RPMI8226 (cell line): ENCODE results near the gene BCAS3.

ENCODE experiments used
- DNase-seq: peaks from one replicate; pipeline ENCODE4 v3.0.0-alpha.2; 2015

Gene BCAS3

DNA sequence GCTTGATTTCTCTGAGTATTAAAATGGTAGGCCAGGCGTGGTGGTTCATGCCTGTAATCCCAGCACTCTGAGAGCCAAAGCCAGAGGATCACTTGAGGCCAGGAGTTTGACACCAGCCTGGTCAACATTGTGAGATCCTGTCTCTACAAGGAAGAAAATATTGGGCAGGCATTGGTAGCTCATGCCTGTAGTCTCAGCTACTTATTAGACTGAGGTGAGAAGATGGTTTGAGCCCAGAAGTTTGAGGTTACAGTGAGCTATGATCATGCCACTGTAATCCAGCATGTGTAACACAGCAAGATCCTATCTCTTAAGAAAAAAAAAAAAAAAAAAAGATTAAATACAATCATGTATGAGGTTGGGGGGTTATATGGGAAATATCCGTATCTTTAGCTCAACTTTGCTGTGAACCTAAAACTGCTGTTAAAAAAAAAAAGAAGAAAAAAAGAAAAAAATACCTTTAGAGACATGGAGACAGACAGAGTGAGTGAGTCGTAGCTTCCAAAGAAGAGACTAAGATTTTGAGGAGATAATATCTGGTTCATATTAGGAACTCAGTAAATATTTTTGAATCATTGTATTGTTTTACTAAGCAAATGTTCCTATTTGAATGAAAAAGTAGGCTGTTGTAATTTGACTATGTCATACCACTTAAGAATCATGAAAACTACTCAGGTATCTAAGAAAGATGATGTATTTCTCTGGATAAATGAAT lies 396.3 kb downstream of the BCAS3 start:
- no peak for DNase-seq

DNA sequence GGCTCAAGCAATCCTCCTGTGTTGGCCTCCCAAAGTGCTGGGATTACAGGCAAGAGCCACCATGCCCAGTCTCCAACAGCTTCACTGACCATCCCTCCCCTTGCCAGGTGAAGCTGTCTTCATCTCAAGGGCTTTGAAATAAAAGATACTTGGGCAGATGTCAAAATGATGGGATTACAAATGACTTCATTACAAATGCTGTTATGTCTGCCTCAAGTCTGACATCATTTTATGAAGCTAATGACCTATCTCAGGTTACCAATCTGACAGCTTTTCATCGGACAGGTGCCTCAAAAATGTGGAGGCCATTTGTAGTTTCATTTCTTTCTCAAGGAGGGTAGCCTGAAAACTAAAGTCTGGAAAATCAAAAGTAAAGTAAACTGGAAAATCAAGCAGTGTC lies 398.3 kb downstream of the BCAS3 start:
- no peak for DNase-seq

DNA sequence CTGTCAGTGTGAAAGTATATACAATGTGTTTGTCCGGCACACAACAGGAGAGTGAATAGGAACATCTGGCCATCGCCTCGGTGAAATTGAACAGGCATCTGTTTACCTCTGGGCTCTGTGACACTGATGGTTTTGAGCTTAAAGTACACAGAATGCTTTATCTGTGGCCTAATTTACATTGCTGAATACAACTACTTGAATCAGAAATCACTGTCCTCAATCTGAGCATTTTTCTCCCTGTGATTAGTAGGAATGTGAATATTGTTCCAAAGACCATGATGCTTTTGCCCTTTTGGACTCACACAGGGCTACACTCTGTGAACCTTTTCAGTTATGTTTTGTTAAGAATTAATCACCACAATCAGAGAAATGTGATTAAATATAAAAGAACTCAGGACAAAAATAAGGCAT lies 399.0 kb downstream of the BCAS3 start:
- DNase-seq, result no peak

DNA sequence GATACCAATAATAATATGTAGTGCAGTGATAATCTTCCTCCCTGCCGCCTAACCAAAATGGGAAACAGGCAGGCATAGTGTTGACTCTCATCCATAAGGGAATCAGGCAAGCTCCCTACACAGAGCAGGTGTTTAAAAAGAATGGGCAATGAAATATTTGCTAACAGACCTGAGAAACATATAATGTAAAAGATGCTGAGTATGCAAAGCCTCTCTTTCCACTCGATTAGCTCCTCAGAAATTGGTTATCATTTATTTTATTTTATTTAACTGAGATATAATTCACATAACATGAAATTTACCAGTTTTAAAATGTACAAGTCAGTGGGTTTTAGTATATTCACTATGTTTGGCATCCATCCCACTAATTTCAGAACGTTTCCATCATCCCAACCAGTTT lies 404.3 kb downstream of the BCAS3 start:
- DNase-seq, result no peak

DNA sequence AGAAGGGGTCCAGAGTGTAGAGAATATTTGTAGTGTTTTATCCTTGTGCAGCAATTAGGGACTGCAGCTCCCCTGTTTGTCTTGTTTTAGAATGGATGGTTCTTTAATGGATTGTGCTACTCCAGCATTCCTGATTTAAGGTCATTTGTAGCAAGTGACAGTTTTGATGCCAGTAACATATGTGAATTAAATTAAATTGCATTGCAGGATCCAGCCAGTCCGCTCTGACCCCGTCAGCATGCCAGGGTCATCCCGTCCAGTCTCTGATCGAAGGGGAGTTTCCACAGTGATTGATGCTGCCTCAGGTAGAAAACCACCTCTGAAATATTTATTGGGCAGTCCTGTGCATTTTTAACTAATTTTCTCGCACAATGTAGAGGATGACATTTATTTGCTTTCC lies 406.6 kb downstream of the BCAS3 start:
- DNase-seq, result no peak

DNA sequence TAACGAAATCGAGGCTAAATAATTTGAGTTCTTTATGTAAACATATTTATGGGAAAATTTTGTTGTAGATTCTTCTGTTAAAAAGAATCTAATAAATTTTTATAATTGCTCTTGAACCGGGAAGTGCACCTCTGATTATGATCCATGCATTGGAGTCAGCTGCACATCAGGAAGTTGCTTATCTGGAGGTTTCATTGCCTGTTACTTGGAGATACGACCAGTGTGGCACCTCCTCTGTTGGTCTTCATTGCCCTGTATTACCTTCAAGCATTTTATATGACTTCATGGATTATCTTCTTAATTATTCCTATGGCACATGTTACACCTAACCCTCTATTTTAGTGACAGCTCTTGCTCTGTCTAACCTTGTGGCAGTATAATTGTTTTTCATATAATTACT lies 409.4 kb downstream of the BCAS3 start:
- DNase-seq, result no peak

DNA sequence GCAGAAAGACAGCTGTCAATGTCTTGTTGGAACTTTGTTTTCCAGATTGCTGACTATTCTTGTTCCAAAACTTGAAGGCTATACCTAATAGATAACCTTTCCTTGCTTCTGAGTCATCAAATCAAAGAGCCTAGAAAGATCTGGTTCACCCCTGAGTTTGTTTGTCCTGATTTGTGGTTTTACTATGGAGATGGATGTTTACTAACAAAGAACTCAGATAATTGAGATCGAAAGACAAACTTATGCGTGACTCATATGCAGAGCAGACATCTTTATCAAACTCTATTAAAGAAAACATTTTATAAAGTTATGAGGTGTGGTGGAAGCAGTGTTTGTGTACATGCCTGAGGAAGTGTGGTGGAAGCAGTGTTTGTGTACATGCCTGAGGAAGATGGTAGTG lies 410.9 kb downstream of the BCAS3 start:
- no peak for DNase-seq

DNA sequence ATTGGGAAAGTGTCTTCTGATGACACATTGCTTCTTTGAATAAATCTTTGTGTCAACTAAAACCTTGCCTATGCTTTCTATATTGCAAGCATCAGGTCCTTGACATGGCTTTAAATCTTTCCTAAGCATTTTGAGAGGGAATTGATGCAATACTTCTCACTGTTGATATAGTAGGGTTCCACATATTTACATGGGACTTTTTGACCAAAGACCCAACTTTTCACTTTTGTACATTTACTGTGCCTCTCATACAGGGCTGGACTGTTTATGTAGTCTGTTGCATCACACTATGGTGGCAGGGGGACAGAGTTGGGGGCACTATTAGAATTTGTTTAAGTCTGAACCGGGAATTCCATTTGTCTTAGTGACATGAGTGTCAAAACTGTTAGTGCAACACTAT lies 413.4 kb downstream of the BCAS3 start:
- DNase-seq, result no peak

DNA sequence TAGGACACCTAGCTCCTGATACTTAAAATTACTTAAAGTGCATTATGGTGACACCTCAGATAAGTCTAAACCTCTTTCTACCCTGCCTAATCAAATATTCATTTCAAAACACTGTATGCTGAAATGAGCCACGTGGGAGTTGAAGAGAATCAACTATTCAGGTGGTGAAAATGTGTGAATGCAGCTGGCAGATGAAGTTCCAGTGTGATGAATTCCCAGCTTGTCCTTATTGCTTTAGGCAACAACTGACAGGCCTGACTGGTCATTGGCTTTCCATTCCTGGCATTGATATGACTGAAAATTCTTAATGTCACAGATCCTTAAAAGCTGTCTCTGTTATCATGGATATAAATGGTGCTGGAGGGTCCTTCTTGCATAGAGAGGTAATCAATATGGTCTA lies 420.1 kb downstream of the BCAS3 start:
- no peak for DNase-seq

DNA sequence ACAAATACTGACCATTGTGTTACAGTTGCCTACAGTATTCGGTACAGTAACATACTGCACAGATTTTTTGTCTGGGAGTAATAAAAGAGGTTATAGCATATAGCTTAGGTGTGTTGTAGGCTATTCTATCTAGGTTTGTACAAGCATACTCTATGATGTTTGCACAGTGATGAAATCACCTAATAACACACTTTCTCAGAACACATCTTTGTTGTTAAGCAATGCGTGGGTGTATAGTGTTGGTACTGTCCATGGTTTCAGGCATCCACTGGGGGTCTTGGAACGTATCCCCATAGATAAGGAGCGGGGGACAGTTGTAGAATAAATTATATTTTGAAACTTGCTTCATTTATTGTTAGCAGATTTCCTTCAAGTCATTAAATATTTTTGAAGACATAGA lies 428.7 kb downstream of the BCAS3 start:
- no peak for DNase-seq

DNA sequence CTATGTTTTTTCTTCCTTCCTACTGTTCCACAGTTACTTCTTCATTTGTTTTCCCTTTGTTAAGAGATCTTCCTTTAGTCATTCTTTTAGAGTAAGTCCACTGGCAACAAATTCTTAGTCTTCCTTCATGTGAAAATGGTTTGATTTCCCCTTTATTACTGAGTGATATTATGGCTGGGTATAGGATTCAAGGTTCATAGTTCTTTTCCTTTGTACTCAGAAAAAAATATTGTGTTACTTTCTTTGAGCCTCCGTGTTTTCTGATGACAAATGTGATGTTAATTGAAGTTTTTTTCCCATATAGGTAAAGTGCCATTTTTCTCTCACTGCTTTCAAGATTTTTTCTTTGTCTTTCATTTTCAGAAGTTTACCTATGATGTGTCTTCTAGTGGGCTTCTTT lies 438.9 kb downstream of the BCAS3 start:
- no peak for DNase-seq

DNA sequence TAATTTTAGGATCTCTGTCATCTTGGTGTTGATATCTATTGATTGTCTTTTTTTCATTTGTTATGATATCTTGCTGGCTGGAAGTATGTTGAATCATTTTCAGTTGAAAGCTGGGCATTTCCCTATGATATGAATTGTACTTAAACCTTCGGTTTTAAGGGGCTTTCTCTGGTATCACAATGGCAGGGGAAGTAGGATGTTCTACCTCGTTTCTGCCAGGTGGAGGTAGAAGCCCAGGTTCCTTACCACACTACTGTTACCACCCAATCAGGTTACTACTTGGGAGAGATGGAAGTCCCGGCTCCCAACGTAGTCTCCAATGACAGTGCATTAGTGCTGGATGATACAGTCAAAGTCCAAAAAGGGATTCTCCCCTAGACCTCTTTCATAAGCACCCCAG lies 440.3 kb downstream of the BCAS3 start:
- no peak for DNase-seq

DNA sequence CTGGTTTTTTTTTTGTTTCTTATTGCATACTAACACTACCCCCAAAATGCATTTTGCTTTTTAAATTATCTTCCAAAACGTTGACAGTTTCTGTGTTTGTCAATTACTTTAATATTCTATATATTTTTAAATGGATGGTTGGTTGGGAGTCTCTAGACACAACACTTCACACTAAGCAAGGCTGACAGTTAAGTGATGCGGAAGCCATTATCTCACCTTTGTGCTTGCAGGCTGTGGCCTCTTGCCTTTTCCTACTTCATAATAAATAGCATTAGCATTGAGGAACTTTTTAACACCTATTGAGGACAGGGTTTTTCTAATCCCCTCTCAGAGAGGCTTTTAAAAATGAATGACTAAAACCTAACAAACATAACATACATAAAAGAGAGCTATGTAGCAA lies 441.2 kb downstream of the BCAS3 start:
- DNase-seq, result no peak

DNA sequence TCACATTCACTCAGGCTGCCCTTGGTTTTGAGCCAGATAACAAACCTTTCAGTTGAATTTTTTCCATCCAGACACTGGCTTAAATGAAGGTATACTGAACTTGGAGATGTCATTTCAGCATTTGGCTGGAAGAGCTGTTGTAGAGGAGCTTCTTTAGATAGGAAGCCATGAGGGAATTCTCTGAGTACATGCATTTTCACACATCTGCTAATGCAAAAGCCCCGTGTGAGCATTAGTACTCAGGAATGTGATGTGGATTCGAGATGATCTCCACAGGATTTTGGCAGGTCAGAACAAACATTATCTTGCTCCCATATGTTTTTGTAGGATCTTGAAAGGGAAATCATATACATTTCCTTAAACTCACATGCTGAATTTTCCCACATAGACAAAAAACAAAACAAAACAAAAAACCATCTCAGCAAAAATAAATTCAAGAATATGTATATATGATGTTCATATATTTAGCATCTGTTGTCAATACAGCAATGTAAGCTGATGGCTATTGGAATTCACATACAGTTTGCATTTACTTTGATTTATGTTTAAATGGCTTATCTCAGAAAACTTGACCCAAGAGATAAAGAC lies 444.8 kb downstream of the BCAS3 start:
- DNase-seq, result no peak

DNA sequence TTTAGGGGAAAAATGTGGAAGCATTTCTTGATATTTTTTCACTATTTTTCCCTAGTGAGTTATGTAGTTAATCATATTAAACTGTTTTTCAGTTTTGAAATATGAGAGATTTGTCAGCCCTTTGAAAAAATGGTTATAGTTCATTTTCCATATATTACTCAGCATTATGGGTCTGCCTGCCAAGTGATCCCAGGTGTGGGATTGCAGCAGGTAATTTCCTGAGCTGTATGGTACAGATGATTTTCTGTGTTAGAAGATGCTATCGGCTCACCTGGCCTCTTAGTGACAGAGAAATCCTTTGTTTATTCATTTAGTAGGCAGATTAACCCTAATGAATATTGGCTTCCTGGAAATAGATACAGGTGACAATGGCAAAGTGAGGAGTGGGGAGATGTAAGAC lies 446.9 kb downstream of the BCAS3 start:
- DNase-seq, result no peak

DNA sequence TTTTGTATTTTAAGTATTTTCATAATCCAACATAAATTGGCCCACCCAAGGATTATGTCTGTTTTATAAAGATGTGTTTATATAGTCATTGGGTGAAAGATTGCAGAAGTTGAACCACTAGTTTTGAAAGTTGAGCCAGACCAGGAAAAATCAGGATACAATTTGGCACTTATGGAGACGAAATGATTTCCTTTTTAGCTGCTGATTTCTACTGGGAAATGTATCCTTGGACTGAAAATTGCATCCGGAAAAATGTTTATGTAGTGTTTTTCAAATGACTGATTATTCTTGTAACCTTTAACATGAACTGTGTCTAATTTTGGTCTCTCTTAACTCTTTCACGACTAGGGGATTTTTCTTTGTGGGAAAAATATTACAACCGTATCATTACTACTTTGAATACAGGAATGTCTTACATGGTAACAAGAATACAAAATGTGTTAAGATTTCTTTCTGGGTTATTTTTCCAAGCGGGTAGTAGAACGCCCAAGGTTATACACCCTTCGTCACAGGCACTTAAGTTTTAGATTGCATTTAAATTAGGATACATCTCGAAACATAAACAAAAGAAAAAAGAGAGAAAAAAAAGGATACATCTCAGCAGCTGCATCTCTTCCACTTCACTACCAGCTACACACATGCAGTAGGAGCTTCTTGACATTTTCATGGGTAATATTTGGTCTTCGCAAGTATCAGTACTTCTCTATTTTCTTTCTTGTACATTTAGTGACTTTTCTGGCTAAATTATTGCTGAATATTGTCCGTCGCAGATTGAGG lies 449.0 kb downstream of the BCAS3 start:
- DNase-seq, result no peak

DNA sequence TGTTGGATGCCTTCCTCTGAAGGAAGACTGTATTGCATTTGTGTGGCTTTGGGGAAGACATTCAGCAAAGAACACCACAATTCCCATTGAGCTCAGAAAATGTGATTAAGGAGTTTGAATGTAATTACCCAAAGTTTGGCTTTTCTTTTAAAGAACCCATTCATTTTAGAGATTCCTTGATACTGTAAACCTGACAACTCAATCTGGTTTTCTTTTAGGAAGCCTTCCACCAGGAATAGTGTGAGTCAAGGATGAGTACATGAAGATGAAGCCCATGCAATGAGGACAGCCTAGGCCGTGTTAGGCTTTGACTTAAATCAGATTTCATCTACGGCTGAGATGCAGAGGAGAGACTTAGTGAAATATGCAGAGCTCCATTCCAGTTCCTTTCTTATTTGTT lies 450.3 kb downstream of the BCAS3 start:
- no peak for DNase-seq

DNA sequence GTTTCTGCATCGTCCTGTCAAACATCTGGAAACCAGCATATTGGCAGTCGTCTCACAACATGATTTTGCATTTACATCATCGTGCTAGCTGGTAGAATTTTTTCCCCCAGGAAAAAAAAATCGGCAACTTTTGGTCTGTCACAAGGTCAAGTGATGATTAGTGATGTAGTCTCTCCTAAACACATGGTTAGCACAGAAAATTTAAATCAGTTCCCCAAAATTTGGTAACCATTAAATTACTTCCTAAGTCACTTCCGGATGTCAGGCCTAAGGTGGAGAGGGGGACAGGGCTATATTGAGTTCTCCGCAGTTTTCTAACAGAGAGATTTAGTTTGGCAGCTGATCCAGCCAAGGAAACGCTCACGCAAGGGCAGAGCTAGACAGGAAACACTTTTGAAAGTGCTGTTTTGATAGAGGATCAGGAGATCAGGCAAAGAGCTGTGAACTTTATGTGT lies 451.0 kb downstream of the BCAS3 start:
- DNase-seq, result no peak

DNA sequence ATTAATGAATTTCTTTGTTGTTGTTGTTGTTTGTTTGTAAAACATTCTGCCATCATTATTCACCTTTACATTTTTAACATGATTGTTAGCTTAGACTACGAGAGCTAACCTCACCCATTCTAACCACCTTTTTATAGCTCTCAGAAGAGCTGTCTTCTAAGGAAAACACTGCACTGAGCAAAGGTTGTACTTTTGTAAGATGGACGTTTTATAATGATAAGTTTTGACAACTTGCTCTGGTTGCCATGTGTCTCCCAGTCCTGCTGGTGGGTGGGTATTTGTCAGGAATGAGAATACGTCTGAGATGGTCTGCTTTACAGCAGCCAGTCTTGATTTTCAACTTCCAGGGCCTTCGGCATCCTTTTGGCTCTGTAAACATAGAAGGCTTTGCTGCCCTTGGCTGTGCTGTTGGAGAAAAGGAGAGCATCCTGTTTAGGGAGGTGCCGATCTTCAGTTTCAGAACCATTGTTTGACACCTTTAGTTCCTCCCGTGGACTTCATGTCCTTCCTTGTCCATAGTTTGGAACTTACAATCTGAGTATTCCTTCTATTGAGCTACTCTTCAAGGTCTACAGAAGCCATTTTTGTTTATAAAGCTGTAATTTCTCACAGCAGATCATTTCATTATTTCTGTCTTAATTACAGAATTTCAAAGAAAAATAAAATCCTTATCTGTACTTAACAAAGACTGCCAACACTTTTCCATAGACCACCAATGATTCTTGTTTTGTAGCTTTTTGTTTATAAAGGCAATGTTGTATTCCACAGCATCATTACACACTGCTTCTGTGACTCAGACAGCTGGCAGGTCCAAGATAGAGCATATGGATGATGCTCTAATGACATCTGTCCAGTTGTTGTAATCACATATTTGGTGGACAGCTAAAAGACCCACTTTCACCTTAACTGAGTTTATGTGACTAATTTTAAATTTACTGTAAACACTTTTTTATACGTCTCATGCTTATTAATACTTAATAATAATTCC lies 451.9 kb downstream of the BCAS3 start:
- no peak for DNase-seq

DNA sequence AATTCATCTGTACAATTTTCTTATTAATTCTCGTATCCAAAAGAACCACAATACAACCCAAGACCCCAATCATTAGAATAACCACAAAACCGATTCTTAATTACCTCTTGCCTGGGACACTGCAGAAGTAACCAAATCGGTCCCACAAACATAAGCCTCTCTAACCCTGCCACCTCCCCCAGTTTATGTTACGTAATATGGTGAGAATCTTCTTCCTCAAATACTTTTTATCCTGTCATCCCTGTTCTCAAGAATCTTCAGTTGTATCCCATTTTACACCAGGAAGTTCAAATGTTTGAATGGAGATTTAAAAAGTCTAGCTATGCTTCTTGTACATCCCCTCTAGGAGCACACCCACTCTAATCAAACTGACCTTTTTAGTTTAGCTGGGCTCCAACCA lies 452.7 kb downstream of the BCAS3 start:
- DNase-seq, result no peak

DNA sequence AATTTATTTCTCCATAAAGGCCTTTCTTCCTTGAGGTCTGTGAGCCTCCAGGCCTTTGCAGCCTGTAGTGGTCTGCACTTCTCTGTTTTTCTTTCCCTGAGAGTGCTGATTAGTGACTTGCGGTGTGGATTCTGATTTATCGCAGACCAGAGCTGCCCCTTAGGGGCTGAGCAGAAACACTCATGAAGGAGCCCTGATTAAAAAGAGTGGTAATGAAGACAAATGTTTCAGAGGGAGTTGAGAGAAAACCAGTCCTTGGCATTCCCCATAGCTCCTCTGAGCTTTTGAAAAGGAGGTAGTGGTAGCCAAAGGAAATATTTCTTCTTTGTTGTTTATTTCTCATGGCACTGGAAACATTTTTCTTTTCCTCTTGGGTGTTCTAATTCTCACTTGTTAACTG lies 453.9 kb downstream of the BCAS3 start:
- DNase-seq, result no peak

DNA sequence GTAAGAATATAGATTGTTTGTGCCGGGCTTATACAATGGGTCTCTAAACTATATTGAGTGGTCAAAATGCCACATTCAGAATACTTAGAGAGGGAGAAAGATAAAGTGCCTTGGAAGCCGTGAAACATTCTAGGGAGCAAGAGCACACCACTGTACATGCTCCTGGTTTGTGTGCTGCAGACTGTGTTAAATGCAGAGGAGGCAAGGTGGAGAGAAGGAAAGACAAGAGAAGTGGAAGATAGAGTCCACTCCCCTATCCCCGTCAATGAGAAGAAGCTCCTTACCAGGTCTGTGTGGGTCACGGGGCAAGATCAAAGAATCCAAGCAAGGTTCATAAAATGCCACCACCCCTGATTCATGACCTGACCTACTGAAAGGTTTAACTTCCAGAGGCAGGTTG lies 454.9 kb downstream of the BCAS3 start:
- DNase-seq, result no peak

DNA sequence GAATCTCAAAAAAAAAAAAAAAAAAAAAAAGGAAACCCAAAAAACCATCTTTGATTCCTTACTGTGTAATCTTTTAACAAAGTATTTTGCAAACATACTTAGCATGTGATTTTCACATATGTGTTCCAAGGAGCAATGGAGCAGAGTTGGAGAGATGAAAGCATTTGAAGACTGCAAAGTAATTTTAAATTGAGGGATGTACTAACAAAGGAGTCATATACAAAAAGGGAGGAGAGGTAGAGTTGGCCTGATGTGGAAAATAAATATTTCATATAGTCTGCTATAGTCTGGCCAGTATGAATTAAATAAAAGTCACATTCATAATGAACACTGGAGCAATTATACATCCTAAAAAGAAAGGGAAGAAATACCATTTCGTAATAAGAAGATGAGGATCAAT lies 456.2 kb downstream of the BCAS3 start:
- DNase-seq, result no peak
